GM18909 (cell line): ENCODE measurements around the gene PSMF1.
A peak's percentile ranks its signal among the peaks of the same experiment; 100 is the strongest.

Source experiments
- ATAC-seq: cut with Tn5 transposase; IDR thresholded peaks from one replicate; pipeline ENCODE4 v1.9.1; 2021; ENCODE audit warnings: mild to moderate bottlenecking; ENCODE audit not compliant: unreplicated experiment, poor library complexity

The PSMF1 gene

GRCh38 chr20:1118336-1119127 lies at the start of gene PSMF1:
PSMF1 (plus strand) TSS chr20:1118602; CDS start chr20:1118774, 172 bp downstream.
- ATAC-seq: peak; percentile 97

GRCh38 chr20:1072258-1072657 lies 46.1 kb upstream of the PSMF1 start:
- ATAC-seq: no peak

GRCh38 chr20:1075616-1076015 lies 42.8 kb upstream of the PSMF1 start:
- ATAC-seq: no peak

- ATAC-seq: no peak
Observed at GRCh38 chr20:1081891-1082290, 36.5 kb upstream of the PSMF1 start.

GRCh38 chr20:1083431-1084080 lies 34.8 kb upstream of the PSMF1 start:
- no peak for ATAC-seq

GRCh38 chr20:1085492-1086276 lies 32.7 kb upstream of the PSMF1 start:
- no peak for ATAC-seq

- ATAC-seq: no peak
Observed at GRCh38 chr20:1086277-1087213, 31.9 kb upstream of the PSMF1 start.

GRCh38 chr20:1087311-1087905 lies 31.0 kb upstream of the PSMF1 start:
- ATAC-seq: no peak

- ATAC-seq: no peak
Observed at GRCh38 chr20:1094751-1095150, 23.7 kb upstream of the PSMF1 start.

- no peak for ATAC-seq
Observed at GRCh38 chr20:1101533-1101932, 16.9 kb upstream of the PSMF1 start.

- ATAC-seq: no peak
Observed at GRCh38 chr20:1102016-1102415, 16.4 kb upstream of the PSMF1 start.

GRCh38 chr20:1103751-1104150 lies 14.7 kb upstream of the PSMF1 start:
- no peak for ATAC-seq

GRCh38 chr20:1105599-1106194 lies 12.7 kb upstream of the PSMF1 start:
- ATAC-seq: no peak

GRCh38 chr20:1107176-1107575 lies 11.2 kb upstream of the PSMF1 start:
- ATAC-seq: no peak

GRCh38 chr20:1108437-1108920 lies 9.9 kb upstream of the PSMF1 start:
- no peak for ATAC-seq

- ATAC-seq: no peak
Observed at GRCh38 chr20:1112908-1113307, 5.5 kb upstream of the PSMF1 start.

- ATAC-seq: no peak
Observed at GRCh38 chr20:1118004-1118335, 432 bp upstream of the PSMF1 start.

- no peak for ATAC-seq
Observed at GRCh38 chr20:1119128-1119505, 715 bp downstream of the PSMF1 start.

GRCh38 chr20:1119524-1119923 lies 1.1 kb downstream of the PSMF1 start:
- ATAC-seq: no peak
